GM10248 (cell line): ENCODE measurements around the gene HPDL.

Experiments used
- CTCF ChIA-PET: fragments of 300-600 bp; sonication (Branson Sonifier 250); formaldehyde crosslinking; extraction: SDS; loops from one replicate; lab custom pipeline; 2021; ENCODE audit warnings: antibody characterized with exemption; lab: Yijun Ruan, JAX
- POLR2A ChIA-PET: fragments of 350-650 bp; sonication (Branson Sonifier 250); formaldehyde crosslinking; extraction: SDS; loops from one replicate; lab custom pipeline; 2020; ENCODE audit warnings: antibody characterized with exemption; lab: Yijun Ruan, JAX
- DNase-seq: peaks from one replicate; pipeline ENCODE4 v3.0.0; 2012; ENCODE audit errors: extremely low spot score
- TF ChIP-seq, protein P1 (sequence below): IDR thresholded peaks from 2 replicates; pipeline ENCODE4 v1.5.1; 2012; ENCODE audit warnings: mild to moderate bottlenecking, low read depth; ENCODE audit errors: extremely low read depth, missing control alignments, control extremely low read depth

HPDL gene

DNA sequence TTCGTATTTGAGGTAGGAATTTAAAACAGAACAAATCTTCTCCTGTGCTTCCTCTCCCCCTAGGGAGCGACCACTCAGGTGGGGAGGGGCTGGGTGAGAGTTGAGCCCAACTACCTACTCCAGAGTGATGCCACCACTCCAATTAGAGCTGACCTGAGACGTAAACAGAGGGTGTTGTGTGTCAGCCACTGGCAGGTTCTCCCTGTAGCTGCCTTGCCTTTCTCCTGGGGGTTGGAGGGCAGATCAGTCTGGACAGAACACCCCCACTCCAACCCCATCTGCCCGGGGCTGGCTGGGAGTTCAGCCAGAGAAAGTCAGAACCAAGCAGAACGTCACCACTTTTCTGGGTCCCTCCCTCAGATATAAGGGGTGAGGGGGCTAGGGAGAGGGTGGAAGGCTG is 2.0 kb downstream of the HPDL start:
- POLR2A ChIA-PET, result interaction anchor here (0.6 to 2.1 kb wide), 2 partner anchors 11 to 25 kb away, joined by 3 to 11 read pairs; partner anchors contain the start of genes MUTYH and TOE1
- DNase-seq, result no peak
- TF ChIP-seq, protein P1, sequence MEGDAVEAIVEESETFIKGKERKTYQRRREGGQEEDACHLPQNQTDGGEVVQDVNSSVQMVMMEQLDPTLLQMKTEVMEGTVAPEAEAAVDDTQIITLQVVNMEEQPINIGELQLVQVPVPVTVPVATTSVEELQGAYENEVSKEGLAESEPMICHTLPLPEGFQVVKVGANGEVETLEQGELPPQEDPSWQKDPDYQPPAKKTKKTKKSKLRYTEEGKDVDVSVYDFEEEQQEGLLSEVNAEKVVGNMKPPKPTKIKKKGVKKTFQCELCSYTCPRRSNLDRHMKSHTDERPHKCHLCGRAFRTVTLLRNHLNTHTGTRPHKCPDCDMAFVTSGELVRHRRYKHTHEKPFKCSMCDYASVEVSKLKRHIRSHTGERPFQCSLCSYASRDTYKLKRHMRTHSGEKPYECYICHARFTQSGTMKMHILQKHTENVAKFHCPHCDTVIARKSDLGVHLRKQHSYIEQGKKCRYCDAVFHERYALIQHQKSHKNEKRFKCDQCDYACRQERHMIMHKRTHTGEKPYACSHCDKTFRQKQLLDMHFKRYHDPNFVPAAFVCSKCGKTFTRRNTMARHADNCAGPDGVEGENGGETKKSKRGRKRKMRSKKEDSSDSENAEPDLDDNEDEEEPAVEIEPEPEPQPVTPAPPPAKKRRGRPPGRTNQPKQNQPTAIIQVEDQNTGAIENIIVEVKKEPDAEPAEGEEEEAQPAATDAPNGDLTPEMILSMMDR, result no peak
- CTCF ChIA-PET, result interaction anchor here (1.2 to 5.4 kb wide), 5 partner anchors 11 to 314 kb away, joined by 3 to 32 read pairs (median 9); partner anchors contain the start of genes MUTYH and TOE1

DNA sequence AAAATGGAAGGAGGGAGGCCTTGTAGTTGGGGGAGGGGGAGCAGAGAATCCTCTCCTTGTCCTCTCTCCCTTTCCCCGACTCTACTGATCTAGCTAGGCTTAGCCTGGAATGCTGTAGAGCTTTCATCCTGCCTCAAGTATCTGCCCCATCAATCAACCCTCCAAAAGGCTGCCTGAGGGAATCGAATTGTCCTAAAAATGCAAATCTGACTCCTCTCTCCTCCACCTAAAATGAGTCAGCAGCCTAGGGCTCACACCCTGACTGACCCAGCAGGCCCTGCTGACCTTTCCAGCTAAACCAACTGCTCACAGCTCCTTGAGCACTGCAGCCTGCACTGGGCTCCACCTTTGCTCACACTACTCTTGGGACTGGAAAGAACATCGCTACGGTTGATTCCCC is 2.8 kb downstream of the HPDL start:
- TF ChIP-seq, protein P1, result no peak
- ChIA-PET CTCF (interaction anchor here (1.2 to 5.4 kb wide), 3 partner anchors 10 to 173 kb away, joined by 3 to 32 read pairs (median 19); partner anchors contain the start of genes MUTYH and TOE1), POLR2A (interaction anchor here (0.6 to 2.1 kb wide), 2 partner anchors 11 to 62 kb away, joined by 4 to 11 read pairs; partner anchors contain the start of genes MUTYH and TOE1)
- DNase-seq, result peak; percentile 19

DNA sequence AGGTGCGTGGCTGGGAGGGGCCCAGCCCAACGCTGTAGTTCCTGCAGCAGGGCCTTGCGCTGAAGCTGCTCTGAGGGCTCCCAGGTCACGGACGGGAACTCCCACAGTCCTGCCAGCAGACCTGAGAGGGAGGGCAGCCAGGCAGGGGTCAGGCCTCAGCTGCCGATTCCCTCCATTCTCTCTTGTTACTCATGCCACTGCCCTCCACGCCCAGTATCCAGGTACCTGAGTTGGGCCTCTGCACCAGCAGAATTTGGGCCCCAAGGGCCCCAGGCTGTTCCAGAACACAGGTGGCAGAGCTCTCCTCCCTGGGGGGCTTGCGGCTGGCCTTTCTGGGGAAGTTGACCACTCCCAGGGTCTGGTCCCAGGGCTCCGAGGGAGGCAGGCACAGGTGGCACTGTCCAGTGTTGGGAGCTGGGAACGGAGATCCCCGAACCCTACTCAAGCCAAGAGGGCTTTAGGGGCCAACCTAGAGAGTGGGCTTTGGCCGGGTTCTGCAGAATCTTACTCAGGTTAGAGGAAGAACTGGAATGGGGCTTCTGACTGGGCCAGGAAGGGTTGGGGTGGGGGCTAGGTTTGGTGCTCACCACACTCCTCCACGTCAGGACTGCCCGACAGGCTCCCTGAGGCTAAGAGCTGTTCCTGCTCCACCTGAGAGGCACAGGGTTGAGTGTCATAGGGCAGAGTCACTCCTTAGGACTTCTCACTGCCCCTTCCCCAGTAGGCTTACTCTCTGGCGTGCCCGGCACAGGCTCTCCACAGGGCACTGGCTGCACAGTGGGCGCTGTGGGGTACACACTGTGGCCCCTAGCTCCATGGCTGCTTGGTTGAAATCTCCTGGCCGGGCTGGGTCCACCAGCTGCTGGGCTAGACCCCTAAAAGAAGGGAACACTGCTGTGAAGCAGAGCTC is 5.0 kb downstream of the HPDL start:
- ChIA-PET CTCF (interaction anchor here (0.9 to 1.5 kb wide), 2 partner anchors 12 to 26 kb away, joined by 3 to 5 read pairs; no protein-coding TSS in a partner anchor), POLR2A (interaction anchor here (0.9 kb wide), 1 partner anchor 145 kb away, joined by 3 read pairs; no protein-coding TSS in a partner anchor)
- TF ChIP-seq, protein P1, result no peak
- DNase-seq, result no peak

DNA sequence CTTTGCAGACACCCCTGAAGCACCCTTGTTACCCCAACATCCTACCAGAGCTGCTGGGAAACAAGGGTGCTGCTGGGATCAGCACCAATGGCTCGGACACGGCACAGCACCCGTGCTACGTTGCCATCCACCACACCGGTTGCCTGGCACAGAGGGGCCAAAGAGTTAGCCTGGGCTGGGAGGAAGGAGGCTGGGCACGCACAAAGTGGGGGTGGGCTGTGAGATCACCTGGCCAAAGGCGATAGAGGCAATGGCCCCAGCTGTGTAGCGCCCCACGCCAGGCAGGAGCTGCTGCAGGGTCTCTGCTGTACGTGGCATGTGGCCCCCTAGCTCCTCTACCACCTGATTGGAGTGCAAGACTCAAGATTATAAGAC is 5.6 kb downstream of the HPDL start:
- ChIA-PET POLR2A (no interaction called here), CTCF (interaction anchor here (0.9 to 1.5 kb wide), 2 partner anchors 12 to 27 kb away, joined by 3 to 5 read pairs; no protein-coding TSS in a partner anchor)
- TF ChIP-seq, protein P1, result no peak
- no peak for DNase-seq

DNA sequence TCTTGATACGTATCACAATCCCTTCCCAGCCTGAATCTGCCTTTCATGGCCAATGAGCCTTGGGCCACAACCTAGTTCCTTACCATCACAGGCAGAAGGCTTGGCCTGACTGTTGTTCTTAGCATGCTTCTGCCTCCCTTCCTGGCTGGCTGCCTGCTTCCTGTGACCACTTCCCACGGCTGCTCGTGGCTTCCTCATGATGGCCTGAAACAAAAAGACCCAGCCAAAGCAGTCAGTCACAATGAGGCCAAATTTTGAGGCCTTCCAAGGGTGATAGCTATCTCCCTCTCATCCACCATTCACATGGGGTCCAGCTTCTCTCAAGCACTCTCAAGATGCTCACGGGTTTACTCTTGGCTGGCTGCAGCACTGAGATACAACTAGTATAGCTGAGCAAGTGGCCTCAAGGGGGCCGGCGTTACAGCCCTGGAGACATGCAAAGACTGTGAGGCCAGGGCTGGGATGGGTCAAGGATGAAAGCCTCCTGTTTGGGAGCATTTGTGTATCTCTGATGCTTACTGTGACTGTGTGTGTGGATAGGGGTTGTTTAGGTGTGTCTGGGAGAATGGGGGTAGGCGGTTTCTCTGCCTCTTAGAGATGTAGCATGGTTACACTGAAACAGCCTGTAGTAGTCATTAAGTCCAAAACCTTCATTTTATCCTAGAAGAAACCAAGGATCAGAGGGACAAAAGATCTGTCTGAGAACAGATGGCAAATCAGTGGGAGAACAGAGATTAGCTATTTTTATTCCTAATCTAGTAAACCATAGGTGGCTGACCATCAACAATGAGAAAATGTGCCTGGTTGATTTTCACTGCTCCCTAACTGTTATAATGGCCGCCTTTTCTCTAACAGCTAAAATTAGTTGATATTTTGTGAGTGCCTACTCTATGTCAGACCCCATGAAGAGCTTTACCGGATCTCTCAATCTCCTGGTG is 7.9 kb downstream of the HPDL start:
- TF ChIP-seq, protein P1, result no peak
- ChIA-PET CTCF (interaction anchor here (0.8 to 2.1 kb wide), 6 partner anchors 9 to 316 kb away, joined by 3 to 5 read pairs (median 4); no protein-coding TSS in a partner anchor), POLR2A (interaction anchor here (0.6 kb wide), 1 partner anchor 216 kb away, joined by 5 read pairs; no protein-coding TSS in a partner anchor)
- DNase-seq, result peak; percentile 8
